Mucosa of descending colon (tissue), 3 donors: Measurements from ENCODE around the gene TSKS. TPM values are rescaled to one million over a fixed set of nuclear protein-coding genes. Genes with fewer than 3 reads are reported as not detected.
"Not testable (repeated sequence)": the region's sequence is repeated elsewhere in the genome, so short reads cannot be mapped to it uniquely, and the experiment has no call there.

ENCODE experiments used
- ATAC-seq: fragments of 200-7000 bp; cut with Tn5 transposase; one replicate; pipeline ENCODE4 v1.9.1; 2020; ENCODE audit warnings: mild to moderate bottlenecking, moderate library complexity
- DNase-seq, 3 donors: peaks; one replicate each; pipeline ENCODE4 v3.0.0-alpha.2; 2020
- H3K36me3 ChIP-seq: fragments of 200-600 bp; one replicate; pipeline ENCODE4 v1.8.0; 2021; ENCODE audit warnings: low read depth, mild to moderate bottlenecking
- H3K4me1 ChIP-seq: fragments of 200-600 bp; one replicate; pipeline ENCODE4 v1.8.0; 2021; ENCODE audit warnings: low read depth, mild to moderate bottlenecking
- H3K4me3 ChIP-seq: fragments of 200-600 bp; one replicate; pipeline ENCODE4 v1.8.0; 2021; ENCODE audit warnings: mild to moderate bottlenecking
- H3K9me3 ChIP-seq: fragments of 200-600 bp; one replicate; pipeline ENCODE4 v1.8.0; 2021; ENCODE audit warnings: mild to moderate bottlenecking
- intact Hi-C, 2 donors: fragments of 100-400 bp; cut with DNase I in 1 of 2; cut with micrococcal nuclease in 1 of 2; formaldehyde crosslinking; loops; one replicate each; pipeline versions ENCODE4 v1.11.0 to v1.11.1; 2022; cut with DNase I, micrococcal nuclease
- total RNA-seq, 3 donors: library from RNA; stranded (reverse); fragmentation: NEBNext Ultra II Directional in 2 of 3; extraction: Animal tissue kit (Norgen Biotek cat#: 25700) in 2 of 3; gene quantifications; one replicate each; pipeline versions ENCODE4 v1.2.1 to v1.2.4, GENCODE V29; 2021 to 2023
- TF ChIP-seq, protein P1 (sequence below): fragments of 200-600 bp; IDR thresholded peaks from one replicate; pipeline ENCODE4 v1.8.0; 2022; ENCODE audit warnings: antibody characterized with exemption, mild to moderate bottlenecking
- donor health status: DM: no; HTN: no; CAD: no; lungs with moderate emphysema.
- donor health status: DM: no; HTN: no; CAD: no.
- donor health status: DM: no; HTN: yes; CAD: no.

Gene TSKS
- total RNA-seq, 3 donors from 2014 or later, result 0.35 TPM; not detected in 2

DNA sequence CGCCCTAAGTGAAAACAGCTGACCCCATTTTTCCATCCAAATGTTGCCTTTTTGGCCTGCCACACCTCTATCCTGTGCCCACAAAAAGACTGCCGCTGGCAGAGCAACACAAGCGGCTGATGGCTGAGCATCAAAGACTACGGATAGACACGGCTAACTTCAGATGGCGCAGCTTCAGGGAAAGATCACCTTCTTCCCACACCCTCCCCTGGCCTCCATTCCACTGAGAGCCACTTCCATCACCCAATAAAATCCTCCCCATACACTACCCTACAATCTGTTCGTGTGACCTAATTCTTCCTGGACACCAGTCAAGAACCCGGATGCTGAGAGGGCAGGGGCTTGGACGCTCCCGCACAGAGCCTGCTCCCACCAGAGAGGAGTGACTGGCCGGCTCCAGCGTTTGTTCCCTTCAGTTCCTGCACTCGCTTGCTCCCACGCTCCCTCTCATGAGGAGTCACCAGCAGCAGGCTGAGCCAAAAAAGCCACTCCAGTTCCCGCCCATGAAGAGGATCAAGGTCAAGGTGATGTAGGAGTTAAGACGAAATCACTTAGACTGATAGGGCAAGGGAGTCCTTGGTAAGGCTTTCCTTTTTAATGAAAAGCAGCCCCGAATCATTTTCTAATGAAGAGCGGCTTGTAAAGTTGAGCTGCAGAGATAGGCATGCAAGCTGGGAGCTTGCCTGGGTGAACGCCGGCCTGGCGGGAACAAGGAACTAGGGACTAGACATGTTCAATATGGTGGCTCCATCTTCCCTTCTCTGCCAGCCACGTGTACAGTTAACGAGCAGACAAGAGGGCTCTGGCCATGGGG, 35.7 kb downstream of the TSKS start:
- ATAC-seq, result no peak
- no peak for DNase-seq
- TF ChIP-seq, protein P1, sequence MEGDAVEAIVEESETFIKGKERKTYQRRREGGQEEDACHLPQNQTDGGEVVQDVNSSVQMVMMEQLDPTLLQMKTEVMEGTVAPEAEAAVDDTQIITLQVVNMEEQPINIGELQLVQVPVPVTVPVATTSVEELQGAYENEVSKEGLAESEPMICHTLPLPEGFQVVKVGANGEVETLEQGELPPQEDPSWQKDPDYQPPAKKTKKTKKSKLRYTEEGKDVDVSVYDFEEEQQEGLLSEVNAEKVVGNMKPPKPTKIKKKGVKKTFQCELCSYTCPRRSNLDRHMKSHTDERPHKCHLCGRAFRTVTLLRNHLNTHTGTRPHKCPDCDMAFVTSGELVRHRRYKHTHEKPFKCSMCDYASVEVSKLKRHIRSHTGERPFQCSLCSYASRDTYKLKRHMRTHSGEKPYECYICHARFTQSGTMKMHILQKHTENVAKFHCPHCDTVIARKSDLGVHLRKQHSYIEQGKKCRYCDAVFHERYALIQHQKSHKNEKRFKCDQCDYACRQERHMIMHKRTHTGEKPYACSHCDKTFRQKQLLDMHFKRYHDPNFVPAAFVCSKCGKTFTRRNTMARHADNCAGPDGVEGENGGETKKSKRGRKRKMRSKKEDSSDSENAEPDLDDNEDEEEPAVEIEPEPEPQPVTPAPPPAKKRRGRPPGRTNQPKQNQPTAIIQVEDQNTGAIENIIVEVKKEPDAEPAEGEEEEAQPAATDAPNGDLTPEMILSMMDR, result no peak
- no peaks in the 10 kb centered on the region for H3K9me3 ChIP-seq
- H3K4me1 ChIP-seq, result no peaks in the 10 kb centered on the region
- intact Hi-C loops, result no loop called here
- no peak overlapping the region for H3K4me3 ChIP-seq
- no peaks in the 10 kb centered on the region for H3K36me3 ChIP-seq

DNA sequence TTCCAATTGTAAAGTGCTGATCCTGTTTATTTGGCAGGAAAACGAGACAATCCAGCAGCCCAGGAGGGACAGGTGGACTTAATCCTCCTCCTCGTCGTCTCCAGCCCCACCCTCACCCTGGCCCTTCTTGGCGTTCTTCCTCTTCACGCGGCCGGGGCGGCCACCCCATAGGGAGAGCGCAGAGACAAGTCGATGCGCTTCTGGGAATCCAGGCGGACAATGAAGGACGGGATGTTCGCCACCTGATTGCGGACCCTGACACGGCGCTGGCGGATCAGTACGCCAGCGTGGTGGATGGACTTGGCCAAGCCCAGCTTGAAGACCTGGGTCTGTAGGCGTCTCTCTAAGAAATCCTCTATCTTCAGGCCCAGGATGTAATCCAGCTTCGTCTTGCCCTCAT, 43.7 kb downstream of the TSKS start:
- DNase-seq, H3K9me3 ChIP-seq, H3K4me3 ChIP-seq, intact Hi-C loops, ATAC-seq, H3K36me3 ChIP-seq, H3K4me1 ChIP-seq: not testable (repeated sequence)

DNA sequence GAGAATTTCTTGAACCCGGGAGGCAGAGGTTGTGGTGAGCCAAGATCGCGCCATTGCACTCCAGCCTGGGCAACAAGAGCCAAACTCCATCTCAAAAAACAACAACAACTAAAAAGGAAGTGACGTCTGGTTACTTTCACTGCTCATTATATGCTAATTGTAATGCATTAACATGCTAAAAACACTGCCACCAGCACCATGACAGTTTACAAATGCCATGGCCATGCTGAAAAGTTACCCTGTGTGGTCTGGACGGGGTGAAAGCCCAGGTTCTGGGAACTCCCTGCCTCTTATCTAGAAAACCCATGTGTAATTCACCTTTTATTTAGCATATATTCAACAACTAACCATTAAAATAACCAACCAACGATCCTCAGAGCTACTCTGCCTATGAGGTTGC, 44.1 kb downstream of the TSKS start:
- ATAC-seq (no peak), DNase-seq (no peak)
- TF ChIP-seq, protein P1, result no peak
- H3K9me3 ChIP-seq, result no peaks in the 10 kb centered on the region
- no peaks in the 10 kb centered on the region for H3K36me3 ChIP-seq
- H3K4me1 ChIP-seq, result no peaks in the 10 kb centered on the region
- H3K4me3 ChIP-seq, result no peak overlapping the region
- intact Hi-C loops, result no loop called here

DNA sequence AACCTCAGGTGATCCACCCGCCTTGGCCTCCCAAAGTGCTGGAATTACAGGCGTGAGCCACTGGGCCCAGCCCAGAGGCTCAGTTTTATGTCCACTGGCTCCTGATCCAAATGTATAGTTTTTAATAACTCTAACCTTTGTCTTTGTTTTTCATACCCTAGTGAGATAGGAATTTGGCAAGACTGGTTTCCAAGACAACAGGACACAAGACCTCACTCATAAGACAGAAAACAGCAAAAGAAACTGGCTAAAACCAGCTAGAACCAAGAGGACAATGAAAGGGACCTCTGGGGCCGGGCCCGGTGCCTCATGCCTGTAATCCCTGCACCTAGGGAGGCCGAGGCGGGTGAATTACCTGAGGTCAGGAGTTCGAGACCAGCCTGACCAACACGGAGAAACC, 44.6 kb downstream of the TSKS start:
- Histone ChIP-seq H3K9me3 (no peaks in the 10 kb centered on the region), H3K4me1 (no peaks in the 10 kb centered on the region), H3K4me3 (no peak overlapping the region), H3K36me3 (no peaks in the 10 kb centered on the region)
- DNase-seq, result no peak
- intact Hi-C loops, result no loop called here
- TF ChIP-seq, protein P1, result no peak
- ATAC-seq, result no peak

DNA sequence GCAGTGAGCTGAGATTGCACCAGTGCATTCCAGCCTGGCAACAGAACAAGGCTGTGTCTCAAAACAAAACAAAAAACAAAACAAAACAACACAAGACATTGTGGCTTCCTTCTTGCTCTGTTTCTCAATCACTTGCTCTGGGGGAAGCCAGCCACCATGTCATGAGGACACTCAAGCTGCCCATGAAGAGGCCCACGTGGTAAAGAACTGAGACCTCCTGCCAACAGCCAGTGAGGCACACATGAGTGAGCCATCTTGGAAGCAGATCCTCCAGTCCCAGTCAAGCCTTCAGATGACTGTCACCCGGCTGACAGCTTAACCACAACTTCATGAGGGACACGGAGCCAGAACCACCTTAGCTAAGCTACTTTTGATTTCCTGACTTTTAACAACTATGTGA, 47.0 kb downstream of the TSKS start:
- Histone ChIP-seq H3K9me3 (no peaks in the 10 kb centered on the region), H3K4me3 (no peak overlapping the region), H3K4me1 (no peaks in the 10 kb centered on the region), H3K36me3 (no peaks in the 10 kb centered on the region)
- DNase-seq (no peak), ATAC-seq (no peak)
- TF ChIP-seq, protein P1, result no peak
- intact Hi-C loops, result no loop called here

DNA sequence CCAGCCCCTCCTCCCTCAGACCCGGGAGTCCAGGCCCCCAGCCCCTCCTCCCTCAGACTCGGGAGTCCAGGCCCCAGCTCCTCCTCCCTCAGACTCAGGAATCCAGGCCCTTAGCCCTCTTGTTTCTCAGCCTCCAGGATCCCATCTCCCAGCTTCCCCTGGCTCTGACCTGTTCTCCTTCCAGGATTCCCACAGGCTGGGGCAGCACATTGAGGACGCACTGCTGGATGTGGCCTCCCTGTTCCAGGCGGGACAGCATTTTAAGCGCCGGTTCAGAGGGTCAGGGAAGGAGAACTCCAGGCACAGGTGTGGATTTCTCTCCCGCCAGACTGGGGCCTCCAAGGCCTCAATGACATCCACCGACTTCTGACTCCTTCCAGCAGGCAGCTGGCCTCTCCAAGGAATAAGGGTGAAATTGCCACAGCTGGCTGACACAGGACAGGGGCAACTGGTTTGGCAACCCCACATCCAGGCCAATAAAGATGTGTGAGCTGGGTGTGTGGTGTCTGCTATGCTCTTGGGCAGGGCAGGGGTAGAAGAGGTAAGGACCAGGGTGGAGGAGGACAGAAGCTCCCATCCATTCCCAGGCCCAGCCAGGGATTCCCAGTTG, 49.8 kb downstream of the TSKS start:
- intact Hi-C loops, result no loop called here
- Histone ChIP-seq H3K36me3 (no peaks in the 10 kb centered on the region), H3K4me1 (no peaks in the 10 kb centered on the region), H3K4me3 (no peak overlapping the region), H3K9me3 (no peaks in the 10 kb centered on the region)
- no peak for DNase-seq
- ATAC-seq, result peak; percentile 35
- TF ChIP-seq, protein P1, result no peak
